B cell (primary cell): ENCODE data around the gene GLRA1. TPM values are rescaled to one million over a fixed set of nuclear protein-coding genes. Genes with fewer than 3 reads are reported as not detected.
"Not testable (repeated sequence)": the region's sequence is repeated elsewhere in the genome, so short reads cannot be mapped to it uniquely, and the experiment has no call there.

Experiments used
- ATAC-seq: fragments of 200-7000 bp; cut with Tn5 transposase; one replicate; pipeline ENCODE4 v1.10.0; 2021; ENCODE audit warnings: low read depth, mild to moderate bottlenecking, moderate number of reproducible peaks, moderate library complexity
- CTCF ChIA-PET: fragments of 350-600 bp; sonication (Branson Sonifier 250); formaldehyde crosslinking; loops from one replicate; lab custom pipeline; 2021; ENCODE audit warnings: antibody characterized with exemption, inconsistent platforms; lab: Charles Lee
- POLR2A ChIA-PET: fragments of 350-600 bp; sonication (Branson Sonifier 250); formaldehyde crosslinking; loops from one replicate; lab custom pipeline; 2021; ENCODE audit warnings: antibody characterized with exemption; lab: Charles Lee
- DNase-seq: peaks from one replicate; pipeline ENCODE4 v3.0.0; 2013
- H2AFZ ChIP-seq: 2 replicates; pipeline ENCODE4 v1.6.1; 2012; ENCODE audit warnings: mild to moderate bottlenecking, low read depth, low read length; ENCODE audit not compliant: insufficient read depth, poor library complexity, severe bottlenecking
- H3K27ac ChIP-seq, 2 donors: 1 replicate in 1 of 2; 2 replicates in 1 of 2; pipeline ENCODE4 v1.5.1; 2012 to 2013; ENCODE audit warnings: low read length in 2 of 2, mild to moderate bottlenecking in 2 of 2, moderate library complexity in 1 of 2
- H3K27me3 ChIP-seq, 4 experiments: fragments of 200-600 bp in 1 of 4; sonication (generic) in 1 of 4; replicated peaks in 1 of 4; 1 replicate in 2 of 4; 2 replicates in 2 of 4; pipeline versions ENCODE4 v1.6.1 to v1.7.0; 2013 to 2016; ENCODE audit warnings: low read length in 3 of 4, mild to moderate bottlenecking in 2 of 4, mixed read lengths in 1 of 4, moderate library complexity in 1 of 4; ENCODE audit not compliant: insufficient read depth in 4 of 4, control insufficient read depth in 3 of 4; ENCODE audit errors: control extremely low read depth in 1 of 4
- H3K36me3 ChIP-seq, 2 experiments: replicated peaks in 1 of 2; 1 replicate in 1 of 2; 2 replicates in 1 of 2; pipeline versions ENCODE4 v1.6.1 to v1.7.1; 2013; ENCODE audit warnings: low read length in 1 of 2; ENCODE audit not compliant: insufficient read depth in 2 of 2, control insufficient read depth in 1 of 2; ENCODE audit errors: control extremely low read depth in 1 of 2, extremely low read depth in 1 of 2
- H3K4me1 ChIP-seq, 2 donors: fragments of 200-600 bp in 1 of 2; sonication (generic) in 1 of 2; 1 replicate in 1 of 2; 2 replicates in 1 of 2; pipeline versions ENCODE4 v1.5.1 to v1.6.1; 2013 to 2017; ENCODE audit warnings: low read length in 2 of 2; ENCODE audit not compliant: control insufficient read depth in 2 of 2, insufficient read depth in 2 of 2
- H3K4me2 ChIP-seq: replicated peaks from 2 replicates; pipeline ENCODE3; 2012; ENCODE audit warnings: mild to moderate bottlenecking, low read depth, low read length; ENCODE audit not compliant: poor library complexity, severe bottlenecking
- H3K4me3 ChIP-seq, 5 experiments: fragments of 200-600 bp in 1 of 5; sonication (generic) in 1 of 5; 1 replicate in 3 of 5; 2 replicates in 2 of 5; pipeline versions ENCODE4 v1.5.1 to v1.7.0; 2011 to 2016; ENCODE audit warnings: low read length in 4 of 5, mild to moderate bottlenecking in 4 of 5, low read depth in 2 of 5, control low read depth in 1 of 5, moderate library complexity in 1 of 5; ENCODE audit not compliant: insufficient read depth in 1 of 5; ENCODE audit errors: control extremely low read depth in 1 of 5, extremely low read depth in 1 of 5
- H3K79me2 ChIP-seq: fragments of 200-600 bp; sonication (generic); one replicate; pipeline ENCODE4 v1.6.0; 2016; ENCODE audit warnings: low read length; ENCODE audit not compliant: control insufficient read depth, insufficient read depth
- H3K9ac ChIP-seq: fragments of 200-600 bp; sonication (generic); 2 replicates; pipeline ENCODE4 v1.6.1; 2017; ENCODE audit warnings: mild to moderate bottlenecking, low read length, moderate library complexity
- H3K9me3 ChIP-seq, 3 donors: one replicate each; pipeline versions ENCODE4 v1.6.1 to v1.7.1; 2013; ENCODE audit warnings: low read length in 2 of 3; ENCODE audit not compliant: control insufficient read depth in 2 of 3, insufficient read depth in 1 of 3; ENCODE audit errors: control extremely low read depth in 1 of 3
- H4K20me1 ChIP-seq: 2 replicates; pipeline ENCODE4 v1.6.0; 2012; ENCODE audit warnings: mild to moderate bottlenecking, low read length; ENCODE audit not compliant: insufficient read depth, control insufficient read depth, poor library complexity, severe bottlenecking
- H3K27ac Mint-ChIP-seq: one replicate; pipeline ENCODE4 v1.8.0; 2021; ENCODE audit warnings: mixed read lengths
- H3K27me3 Mint-ChIP-seq: one replicate; pipeline ENCODE4 v1.8.0; 2021; ENCODE audit warnings: mixed read lengths
- H3K4me1 Mint-ChIP-seq: one replicate; pipeline ENCODE4 v1.8.0; 2021; ENCODE audit warnings: mixed read lengths
- H3K4me3 Mint-ChIP-seq: one replicate; pipeline ENCODE4 v1.8.0; 2021; ENCODE audit warnings: mixed read lengths
- H3K9me3 Mint-ChIP-seq: one replicate; pipeline ENCODE4 v1.8.0; 2022; ENCODE audit warnings: mixed read lengths; ENCODE audit not compliant: insufficient read depth
- EZH2 ChIP-seq: IDR thresholded peaks from 2 replicates; pipeline ENCODE4 v1.6.1; 2012; ENCODE audit warnings: borderline replicate concordance, low read depth, mild to moderate bottlenecking, moderate library complexity, low read length; ENCODE audit not compliant: insufficient read depth, poor library complexity, severe bottlenecking
- WGBS: methylation state at CpG from one replicate; pipeline ENCODE4 v1.1.5; 2013; ENCODE audit warnings: missing lambda C conversion rate; ENCODE audit not compliant: insufficient coverage; 5-methylcytosine and 5-hydroxymethylcytosine counted together
- intact Hi-C: fragments of 100-400 bp; cut with micrococcal nuclease; formaldehyde crosslinking; loops from one replicate; pipeline ENCODE4 v1.10.0; 2022
- polyA plus RNA-seq: library from polyadenylated mRNA; depleted of rRNA; stranded (reverse); fragments of >200 nt; gene quantifications from 2 replicates; pipeline ENCODE4 v1.2.3, GENCODE V29; 2012
- total RNA-seq, 2 donors: library from RNA; stranded (reverse); fragments of 120-200 nt in 1 of 2; gene quantifications; 1 replicate in 1 of 2; 2 replicates in 1 of 2; pipeline versions ENCODE4 v1.2.3 to v1.2.4, GENCODE V29; 2013 to 2022
- TF ChIP-seq, protein P1 (sequence below): fragments of 200-600 bp; IDR thresholded peaks from one replicate; pipeline ENCODE4 v1.8.0; 2022; ENCODE audit warnings: antibody characterized with exemption, mild to moderate bottlenecking

Gene GLRA1
- total and polyA plus RNA-seq, 2 donors (not counting 1 experiment from before 2014, with no cell fraction given) = not detected

- POLR2A ChIA-PET = no interaction called here
- peaks cover 1 to 31% of the 10 kb centered on the region in 2 experiments for H3K36me3 ChIP-seq
Observed at GRCh38 chr5:151786468-151786867, 138.2 kb downstream of the GLRA1 start.

GRCh38 chr5:151784141-151784540 is 140.5 kb downstream of the GLRA1 start:
- H3K9me3 ChIP-seq = no peaks in the 10 kb centered on the region
- Mint-ChIP-seq H3K4me3 (no peak overlapping the region), H3K27ac (no peak overlapping the region), H3K4me1 (peaks cover 54% of the 10 kb centered on the region), H3K27me3 (no peaks in the 10 kb centered on the region), H3K9me3 (no peaks in the 10 kb centered on the region)
- 79% methylated on average over 2 of the region's 3 CpGs for WGBS
- H3K36me3 ChIP-seq = peaks cover 0 to 8% of the 10 kb centered on the region in 2 experiments
- peaks cover 20 to 39% of the 10 kb centered on the region in 2 donors for H3K4me1 ChIP-seq
- intact Hi-C loops = loop anchor here (1.0 kb wide), 1 partner anchor 10 kb away; no protein-coding TSS in a partner anchor
- TF ChIP-seq, protein P1, sequence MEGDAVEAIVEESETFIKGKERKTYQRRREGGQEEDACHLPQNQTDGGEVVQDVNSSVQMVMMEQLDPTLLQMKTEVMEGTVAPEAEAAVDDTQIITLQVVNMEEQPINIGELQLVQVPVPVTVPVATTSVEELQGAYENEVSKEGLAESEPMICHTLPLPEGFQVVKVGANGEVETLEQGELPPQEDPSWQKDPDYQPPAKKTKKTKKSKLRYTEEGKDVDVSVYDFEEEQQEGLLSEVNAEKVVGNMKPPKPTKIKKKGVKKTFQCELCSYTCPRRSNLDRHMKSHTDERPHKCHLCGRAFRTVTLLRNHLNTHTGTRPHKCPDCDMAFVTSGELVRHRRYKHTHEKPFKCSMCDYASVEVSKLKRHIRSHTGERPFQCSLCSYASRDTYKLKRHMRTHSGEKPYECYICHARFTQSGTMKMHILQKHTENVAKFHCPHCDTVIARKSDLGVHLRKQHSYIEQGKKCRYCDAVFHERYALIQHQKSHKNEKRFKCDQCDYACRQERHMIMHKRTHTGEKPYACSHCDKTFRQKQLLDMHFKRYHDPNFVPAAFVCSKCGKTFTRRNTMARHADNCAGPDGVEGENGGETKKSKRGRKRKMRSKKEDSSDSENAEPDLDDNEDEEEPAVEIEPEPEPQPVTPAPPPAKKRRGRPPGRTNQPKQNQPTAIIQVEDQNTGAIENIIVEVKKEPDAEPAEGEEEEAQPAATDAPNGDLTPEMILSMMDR = no peak
- TF ChIP-seq EZH2 = no peak
- H3K79me2 ChIP-seq = peaks cover 95% of the 10 kb centered on the region
- no peak for ATAC-seq
- H3K4me2 ChIP-seq = peak overlapping the region; percentile 35
- ChIA-PET POLR2A (interaction anchor here (0.9 kb wide), 1 partner anchor 13 kb away, joined by 3 read pairs; the partner anchor contains the start of gene G3BP1), CTCF (interaction anchor here (1.5 to 2.0 kb wide), 2 partner anchors 44 to 359 kb away, joined by 3 to 5 read pairs; no protein-coding TSS in a partner anchor)
- H4K20me1 ChIP-seq = peaks cover 81% of the 10 kb centered on the region
- H3K9ac ChIP-seq = no peak overlapping the region
- H3K4me3 ChIP-seq = no peak overlapping the region
- no peaks in the 10 kb centered on the region for H3K27me3 ChIP-seq
- no peak overlapping the region for H2AFZ ChIP-seq
- no peak for DNase-seq
- peak overlapping the region in 1 of 2 donors; percentile 41 for H3K27ac ChIP-seq

More at GRCh38 chr5:151786468-151786867, 138.2 kb downstream of the GLRA1 start:
- H3K4me1 Mint-ChIP-seq = peaks cover 34% of the 10 kb centered on the region
- Histone ChIP-seq H3K4me2 (no peak overlapping the region), H3K9ac (no peak overlapping the region), H3K4me1 (peaks cover 12 to 20% of the 10 kb centered on the region in 2 donors), H3K9me3 (no peaks in the 10 kb centered on the region), H3K79me2 (peaks cover 80% of the 10 kb centered on the region), H3K27me3 (no peaks in the 10 kb centered on the region), H2AFZ (no peak overlapping the region), H3K4me3 (no peak overlapping the region), H3K27ac (no peak overlapping the region), H4K20me1 (peaks cover 70% of the 10 kb centered on the region)
- DNase-seq = no peak
- CTCF ChIA-PET = no interaction called here
- 83% methylated on average over 1 of the region's 4 CpGs for WGBS
- ATAC-seq = no peak
- H3K4me3 Mint-ChIP-seq = no peak overlapping the region
- peak overlapping the region; percentile 38 for H3K27ac Mint-ChIP-seq
- TF ChIP-seq EZH2 = no peak
- TF ChIP-seq, protein P1 = no peak
- no peaks in the 10 kb centered on the region for H3K9me3 Mint-ChIP-seq
- H3K27me3 Mint-ChIP-seq = no peaks in the 10 kb centered on the region
- intact Hi-C loops = no loop called here

GRCh38 chr5:151783664-151784063 is 141.0 kb downstream of the GLRA1 start:
- not testable (repeated sequence) for DNase-seq, ATAC-seq, H2AFZ ChIP-seq, H3K27ac Mint-ChIP-seq, H3K9me3 ChIP-seq, H3K36me3 ChIP-seq, H3K27me3 Mint-ChIP-seq, H3K4me2 ChIP-seq, H3K27ac ChIP-seq, H3K9me3 Mint-ChIP-seq, H3K9ac ChIP-seq, H3K4me3 Mint-ChIP-seq, H3K4me3 ChIP-seq, H3K27me3 ChIP-seq
- ChIA-PET CTCF (interaction anchor here (1.5 kb wide), 1 partner anchor 360 kb away, joined by 3 read pairs; no protein-coding TSS in a partner anchor), POLR2A (interaction anchor here (0.9 kb wide), 1 partner anchor 12 kb away, joined by 3 read pairs; the partner anchor contains the start of gene G3BP1)
- intact Hi-C loops = loop anchor here (1.0 kb wide), 1 partner anchor 9 kb away; no protein-coding TSS in a partner anchor
- no CpG with 5 or more reads among the region's 16 CpGs for WGBS
- Histone ChIP-seq H3K4me1 (peaks cover 25 to 44% of the 10 kb centered on the region in 2 donors), H3K79me2 (peaks cover 95% of the 10 kb centered on the region), H4K20me1 (peaks cover 84% of the 10 kb centered on the region)
- H3K4me1 Mint-ChIP-seq = peaks cover 59% of the 10 kb centered on the region
